PC-3 (cell line): ENCODE results near the gene SAP25. TPM values are rescaled to one million over a fixed set of nuclear protein-coding genes. Genes with fewer than 3 reads are reported as not detected.
"Not testable (repeated sequence)": the region's sequence is repeated elsewhere in the genome, so short reads cannot be mapped to it uniquely, and the experiment has no call there.

ENCODE experiments used
- ATAC-seq: fragments of 200-7000 bp; cut with Tn5 transposase; 2 replicates; pipeline ENCODE4 v1.9.1; 2020; ENCODE audit warnings: mild to moderate bottlenecking, moderate library complexity
- BruUV-seq: library from RNA; stranded (reverse); fragments of 400-500 nt; replicated peaks from 2 replicates; lab custom pipeline; 2021; lab: Mats Ljungman, UMichigan
- CTCF ChIA-PET: fragments of 300-600 bp; sonication (Branson Sonifier 250); formaldehyde crosslinking; loops from one replicate; lab custom pipeline; 2022; ENCODE audit warnings: antibody characterized with exemption; lab: Charles Lee
- POLR2A ChIA-PET: fragments of 300-600 bp; sonication (Branson Sonifier 250); formaldehyde crosslinking; loops from one replicate; lab custom pipeline; 2022; ENCODE audit warnings: antibody characterized with exemption; ENCODE audit not compliant: unreplicated experiment; lab: Charles Lee
- DNase-seq: peaks from one replicate; pipeline ENCODE4 v3.0.0-alpha.2; 2015
- H2AFZ ChIP-seq: fragments of 300-600 bp; sonication (generic); 2 replicates; pipeline ENCODE4 v1.6.0; 2016; ENCODE audit warnings: antibody characterized with exemption, low read length
- H3F3A ChIP-seq: fragments of 300-600 bp; sonication (generic); one replicate; pipeline ENCODE4 v1.6.0; 2017; ENCODE audit warnings: antibody characterized with exemption, low read length, control low read depth, mild to moderate bottlenecking; ENCODE audit not compliant: unreplicated experiment
- H3K27ac ChIP-seq: fragments of 300-600 bp; sonication (generic); 2 replicates; pipeline ENCODE4 v1.5.1; 2016; ENCODE audit warnings: mild to moderate bottlenecking, low read length
- H3K27me3 ChIP-seq: fragments of 300-600 bp; sonication (generic); 2 replicates; pipeline ENCODE4 v1.6.1; 2016; ENCODE audit warnings: low read length, mixed read lengths
- H3K36me3 ChIP-seq: fragments of 300-600 bp; sonication (generic); 2 replicates; pipeline ENCODE4 v1.6.1; 2016; ENCODE audit warnings: low read depth, mixed run types, low read length, mixed read lengths
- H3K4me1 ChIP-seq: fragments of 300-600 bp; sonication (generic); 2 replicates; pipeline ENCODE4 v1.5.1; 2016; ENCODE audit warnings: low read length; ENCODE audit not compliant: insufficient read depth
- H3K4me2 ChIP-seq: fragments of 300-600 bp; sonication (generic); 2 replicates; pipeline ENCODE4 v1.6.0; 2016; ENCODE audit warnings: low read length
- H3K4me3 ChIP-seq: fragments of 300-600 bp; sonication (generic); 2 replicates; pipeline ENCODE4 v1.5.1; 2016; ENCODE audit warnings: mild to moderate bottlenecking, low read length, mixed read lengths
- H3K79me2 ChIP-seq: fragments of 300-600 bp; sonication (generic); 2 replicates; pipeline ENCODE4 v1.6.1; 2017; ENCODE audit warnings: low read length, mixed read lengths
- H3K9ac ChIP-seq: fragments of 300-600 bp; sonication (generic); 2 replicates; pipeline ENCODE4 v1.6.0; 2016; ENCODE audit warnings: mild to moderate bottlenecking, low read length
- H3K9me2 ChIP-seq: fragments of 300-600 bp; sonication (generic); replicated peaks from 2 replicates; pipeline ENCODE4 v1.6.1; 2016; ENCODE audit warnings: mixed run types, low read length, mixed read lengths
- H3K9me3 ChIP-seq: fragments of 300-600 bp; sonication (generic); 2 replicates; pipeline ENCODE4 v1.6.1; 2016; ENCODE audit warnings: low read length, mixed read lengths
- H4K20me1 ChIP-seq: fragments of 300-600 bp; sonication (generic); 2 replicates; pipeline ENCODE4 v1.6.1; 2016; ENCODE audit warnings: low read length, mixed read lengths
- CTCF ChIP-seq: fragments of 300-600 bp; sonication (generic); conservative IDR thresholded peaks from 2 replicates; pipeline ENCODE4 v1.5.1; 2017; ENCODE audit warnings: antibody characterized with exemption, low read depth, mild to moderate bottlenecking, low read length
- EZH2 ChIP-seq: fragments of 300-600 bp; sonication (generic); IDR thresholded peaks from one replicate; pipeline ENCODE4 v1.6.1; 2017; ENCODE audit warnings: antibody characterized with exemption, mild to moderate bottlenecking, low read length; ENCODE audit not compliant: unreplicated experiment
- EZH2phosphoT487 ChIP-seq: fragments of 300-600 bp; sonication (generic); IDR thresholded peaks from 2 replicates; pipeline ENCODE4 v1.6.1; 2018; ENCODE audit warnings: mild to moderate bottlenecking, antibody characterized with exemption, low read length, borderline replicate concordance
- intact Hi-C: fragments of 100-400 bp; cut with micrococcal nuclease; formaldehyde crosslinking; loops from 2 replicates; pipeline ENCODE4 v1.9.0; 2023
- total RNA-seq: library from RNA; depleted of rRNA; stranded (reverse); fragments of >200 nt; gene quantifications from 2 replicates; pipeline ENCODE4 v1.2.3, GENCODE V29; 2014

SAP25 gene
- total RNA-seq, 1 experiment from 2014 or later = 0.22 TPM

DNA sequence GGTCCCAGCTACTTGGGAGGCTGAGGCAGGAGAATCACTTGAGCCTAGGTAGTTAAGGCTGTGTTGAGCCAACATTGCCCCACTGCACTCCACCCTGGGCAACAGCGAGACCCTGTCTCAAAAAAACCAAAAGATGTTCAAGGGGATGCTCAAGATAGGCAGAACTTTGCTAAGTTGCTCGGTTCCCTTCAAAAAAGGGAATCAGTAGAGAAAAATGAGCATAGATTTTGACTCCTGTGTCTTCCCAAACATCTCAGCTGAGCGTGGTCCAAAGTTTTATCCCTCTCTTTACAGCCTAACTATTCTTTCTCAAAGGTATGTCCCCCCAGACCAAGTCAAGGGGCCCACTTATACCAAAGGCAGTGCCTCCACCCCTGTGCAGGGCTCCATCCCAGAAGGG, 20.7 kb downstream of the SAP25 start:
- no peak overlapping the region for H3K27ac ChIP-seq
- no peak overlapping the region for H2AFZ ChIP-seq
- POLR2A ChIA-PET = no interaction called here
- H3K9ac ChIP-seq = no peak overlapping the region
- no TSS peak for BruUV-seq
- no peak overlapping the region for H3K4me3 ChIP-seq
- no peak overlapping the region for H3K4me2 ChIP-seq
- 0 out of 2 replicates have a peak, but pooled peaks cover under 1% of the 10 kb centered on the region for H3K79me2 ChIP-seq
- H3K4me1 ChIP-seq = no peaks in the 10 kb centered on the region
- H3K9me2 ChIP-seq = no peaks in the 10 kb centered on the region
- CTCF ChIA-PET = no interaction called here
- H3K27me3 ChIP-seq = no peaks in the 10 kb centered on the region
- intact Hi-C loops = no loop called here
- no peaks in the 10 kb centered on the region for H3F3A ChIP-seq
- H4K20me1 ChIP-seq = no peaks in the 10 kb centered on the region
- ATAC-seq (no peak), DNase-seq (no peak)
- no peaks in the 10 kb centered on the region for H3K9me3 ChIP-seq
- TF ChIP-seq CTCF (no peak), EZH2 (no peak), EZH2phosphoT487 (no peak)
- peaks cover 8% of the 10 kb centered on the region; the same call in 1 of the 2 replicates for H3K36me3 ChIP-seq

DNA sequence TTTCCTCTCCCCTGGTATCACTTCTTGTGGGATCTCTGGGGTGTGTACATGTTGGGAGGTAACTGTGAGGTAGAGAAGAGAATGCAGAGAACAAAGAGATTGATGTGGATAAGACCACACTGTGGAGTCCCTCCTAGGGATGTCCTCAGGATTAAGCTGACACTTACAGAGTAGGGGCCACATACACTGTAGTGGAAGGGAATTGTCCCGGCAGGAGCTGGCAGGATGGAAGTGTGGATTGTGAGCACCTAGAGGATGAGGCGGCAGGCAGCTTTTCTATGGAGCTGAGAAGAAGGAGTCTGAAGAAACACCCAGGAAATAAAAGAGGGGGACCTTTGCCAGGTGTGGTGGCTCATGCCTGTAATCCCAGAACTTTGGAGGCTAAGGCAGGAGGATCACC, 21.2 kb downstream of the SAP25 start:
- intact Hi-C loops = no loop called here
- Histone ChIP-seq H2AFZ (no peak overlapping the region), H3K9ac (no peak overlapping the region), H3K9me3 (no peaks in the 10 kb centered on the region), H3K27me3 (no peaks in the 10 kb centered on the region), H4K20me1 (no peaks in the 10 kb centered on the region), H3K4me1 (peaks cover 2% of the 10 kb centered on the region; the same call in 1 of the 2 replicates), H3F3A (no peaks in the 10 kb centered on the region), H3K9me2 (no peaks in the 10 kb centered on the region), H3K4me3 (no peak overlapping the region), H3K79me2 (peaks cover 4% of the 10 kb centered on the region; the same call in 1 of the 2 replicates), H3K36me3 (peaks cover 8% of the 10 kb centered on the region; the same call in 1 of the 2 replicates), H3K27ac (no peak overlapping the region), H3K4me2 (no peak overlapping the region)
- ChIA-PET CTCF (no interaction called here), POLR2A (no interaction called here)
- TF ChIP-seq CTCF = no peak
- TF ChIP-seq EZH2 = no peak
- no peak for TF ChIP-seq EZH2phosphoT487
- no TSS peak for BruUV-seq
- ATAC-seq = no peak
- DNase-seq = no peak

DNA sequence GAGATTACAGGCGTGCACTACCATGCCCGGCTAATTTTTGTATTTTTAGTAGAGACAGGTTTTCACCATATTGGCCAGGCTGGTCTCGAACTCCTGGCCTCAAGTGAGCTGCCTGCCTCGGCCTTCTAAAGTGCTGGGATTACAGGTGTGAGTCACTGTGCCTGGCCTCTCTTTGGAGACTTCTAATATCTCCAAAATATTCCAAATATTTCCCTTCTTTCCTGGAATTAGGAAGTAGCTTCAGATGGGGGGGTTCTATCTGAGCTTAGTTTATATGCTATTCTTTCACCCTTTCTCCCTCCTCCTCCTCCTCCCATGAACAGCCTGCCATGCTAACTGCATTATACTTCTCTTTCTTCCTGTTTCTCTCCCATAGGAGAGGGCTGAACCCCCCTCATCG, 25.3 kb downstream of the SAP25 start:
- ATAC-seq, CTCF ChIA-PET, H3K36me3 ChIP-seq, BruUV-seq, H2AFZ ChIP-seq, H3K4me2 ChIP-seq, H3K27me3 ChIP-seq, H3K9me3 ChIP-seq, H4K20me1 ChIP-seq, H3K9me2 ChIP-seq, H3K4me3 ChIP-seq, H3K9ac ChIP-seq, intact Hi-C loops, H3K27ac ChIP-seq, DNase-seq: not testable (repeated sequence)
- Histone ChIP-seq H3K79me2 (peaks cover 15% of the 10 kb centered on the region), H3K4me1 (peaks cover 43% of the 10 kb centered on the region), H3F3A (peaks cover 12% of the 10 kb centered on the region)
- POLR2A ChIA-PET = interaction anchor here (0.6 kb wide), 1 partner anchor 1083 kb away, joined by 3 read pairs; no protein-coding TSS in a partner anchor
